ENCODE measurements around the gene NATD1. TPM values are rescaled to one million over a fixed set of nuclear protein-coding genes. Genes with fewer than 3 reads are reported as not detected.

Gene NATD1
- total and polyA plus RNA-seq, 12 donors: 1.8 to 18.7 (median 10.3) TPM

GRCh38 chr17:21242026-21242697 lies 11.0 kb downstream of the NATD1 start:
- TF ChIP-seq CTCF (IDR thresholded peaks at IDR 0.05): no peak
- TF ChIP-seq POLR2A (IDR thresholded peaks at IDR 0.05): no peak
- no peaks in the 10 kb centered on the region for H3K27me3 ChIP-seq
- H3K9me3 ChIP-seq (replicated peaks in 1 of 3): no peaks in the 10 kb centered on the region
- no peak overlapping the region for H3K4me3 ChIP-seq
- intact Hi-C loops (cut with DNase I): loop anchor here (10.0 kb wide), 1 partner anchor 117 kb away; the partner anchor contains the start of gene DHRS7B (in 2 of the 2)
- 65 to 75% (median 70%) methylated on average over 6 to 11 of the region's 11 CpGs for WGBS, 4 donors
- DNase-seq: no peak
- no peaks in the 10 kb centered on the region for H3K36me3 ChIP-seq (replicated peaks in 1 of 2)
- no peak overlapping the region for H3K27ac ChIP-seq
- no peaks in the 10 kb centered on the region for H3K4me1 ChIP-seq (replicated peaks in 1 of 2)

GRCh38 chr17:21241564-21241963 lies 11.6 kb downstream of the NATD1 start:
- Histone ChIP-seq H3K9me3 (replicated peaks in 1 of 3) (no peaks in the 10 kb centered on the region), H3K27me3 (no peaks in the 10 kb centered on the region), H3K27ac (no peak overlapping the region), H3K36me3 (replicated peaks in 1 of 2) (no peaks in the 10 kb centered on the region), H3K4me1 (replicated peaks in 1 of 2) (no peaks in the 10 kb centered on the region), H3K4me3 (no peak overlapping the region)
- TF ChIP-seq CTCF (IDR thresholded peaks at IDR 0.05) (no peak), POLR2A (IDR thresholded peaks at IDR 0.05) (no peak)
- DNase-seq: no peak
- 84 to 94% (median 86%) methylated on average over 3 to 11 of the region's 11 CpGs for WGBS, 4 donors
- intact Hi-C loops (cut with DNase I): loop anchor here (10.0 kb wide), 1 partner anchor 117 kb away; the partner anchor contains the start of gene DHRS7B (in 2 of the 2)

- WGBS, 4 donors: 76 to 83% (median 80%) methylated on average over 9 to 25 of the region's 25 CpGs
- H3K36me3 ChIP-seq (replicated peaks in 1 of 2): no peaks in the 10 kb centered on the region
- no peak overlapping the region for H3K27ac ChIP-seq
- no peak for DNase-seq
- TF ChIP-seq POLR2A (IDR thresholded peaks at IDR 0.05) (no peak), CTCF (IDR thresholded peaks at IDR 0.05) (no peak)
- H3K27me3 ChIP-seq: no peaks in the 10 kb centered on the region
- no peaks in the 10 kb centered on the region for H3K4me1 ChIP-seq (replicated peaks in 1 of 2)
- H3K4me3 ChIP-seq: no peak overlapping the region
- H3K9me3 ChIP-seq (replicated peaks in 1 of 3): no peaks in the 10 kb centered on the region
- intact Hi-C loops (cut with DNase I): loop anchor here (10.0 kb wide), 1 partner anchor 116 kb away; the partner anchor contains the start of gene DHRS7B (in 2 of the 2)
Measured at GRCh38 chr17:21240369-21241055, 12.7 kb downstream of the NATD1 start.

GRCh38 chr17:21239680-21240368 lies 13.4 kb downstream of the NATD1 start:
- peak in 1 of 7 donors; percentile 24 for DNase-seq
- intact Hi-C loops (cut with DNase I): loop anchor here (10.0 kb wide), 1 partner anchor 115 kb away; the partner anchor contains the start of gene DHRS7B (in 2 of the 2)
- no peak overlapping the region for H3K27ac ChIP-seq
- no peak for TF ChIP-seq POLR2A (IDR thresholded peaks at IDR 0.05)
- TF ChIP-seq CTCF (IDR thresholded peaks at IDR 0.05): peak; percentile 31 to 49 (median 43)
- no peaks in the 10 kb centered on the region for H3K4me1 ChIP-seq (replicated peaks in 1 of 2)
- H3K9me3 ChIP-seq (replicated peaks in 1 of 3): no peaks in the 10 kb centered on the region
- WGBS, 4 donors: 69 to 76% (median 73%) methylated on average over 9 to 12 of the region's 12 CpGs
- H3K4me3 ChIP-seq: no peak overlapping the region
- H3K27me3 ChIP-seq: no peaks in the 10 kb centered on the region
- H3K36me3 ChIP-seq (replicated peaks in 1 of 2): no peaks in the 10 kb centered on the region
